PC-3 (cell line): ENCODE results near the gene CORT. TPM values are rescaled to one million over a fixed set of nuclear protein-coding genes. Genes with fewer than 3 reads are reported as not detected.

ENCODE experiments used
- ATAC-seq: fragments of 200-7000 bp; cut with Tn5 transposase; 2 replicates; pipeline ENCODE4 v1.9.1; 2020; ENCODE audit warnings: mild to moderate bottlenecking, moderate library complexity
- BruUV-seq: library from RNA; stranded (reverse); fragments of 400-500 nt; replicated peaks from 2 replicates; lab custom pipeline; 2021; lab: Mats Ljungman, UMichigan
- CTCF ChIA-PET: fragments of 300-600 bp; sonication (Branson Sonifier 250); formaldehyde crosslinking; loops from one replicate; lab custom pipeline; 2022; ENCODE audit warnings: antibody characterized with exemption; lab: Charles Lee
- POLR2A ChIA-PET: fragments of 300-600 bp; sonication (Branson Sonifier 250); formaldehyde crosslinking; loops from one replicate; lab custom pipeline; 2022; ENCODE audit warnings: antibody characterized with exemption; ENCODE audit not compliant: unreplicated experiment; lab: Charles Lee
- DNase-seq: peaks from one replicate; pipeline ENCODE4 v3.0.0-alpha.2; 2015
- H2AFZ ChIP-seq: fragments of 300-600 bp; sonication (generic); 2 replicates; pipeline ENCODE4 v1.6.0; 2016; ENCODE audit warnings: antibody characterized with exemption, low read length
- H3F3A ChIP-seq: fragments of 300-600 bp; sonication (generic); one replicate; pipeline ENCODE4 v1.6.0; 2017; ENCODE audit warnings: antibody characterized with exemption, low read length, control low read depth, mild to moderate bottlenecking; ENCODE audit not compliant: unreplicated experiment
- H3K27ac ChIP-seq: fragments of 300-600 bp; sonication (generic); 2 replicates; pipeline ENCODE4 v1.5.1; 2016; ENCODE audit warnings: mild to moderate bottlenecking, low read length
- H3K27me3 ChIP-seq: fragments of 300-600 bp; sonication (generic); 2 replicates; pipeline ENCODE4 v1.6.1; 2016; ENCODE audit warnings: low read length, mixed read lengths
- H3K36me3 ChIP-seq: fragments of 300-600 bp; sonication (generic); 2 replicates; pipeline ENCODE4 v1.6.1; 2016; ENCODE audit warnings: low read depth, mixed run types, low read length, mixed read lengths
- H3K4me1 ChIP-seq: fragments of 300-600 bp; sonication (generic); 2 replicates; pipeline ENCODE4 v1.5.1; 2016; ENCODE audit warnings: low read length; ENCODE audit not compliant: insufficient read depth
- H3K4me2 ChIP-seq: fragments of 300-600 bp; sonication (generic); 2 replicates; pipeline ENCODE4 v1.6.0; 2016; ENCODE audit warnings: low read length
- H3K4me3 ChIP-seq: fragments of 300-600 bp; sonication (generic); 2 replicates; pipeline ENCODE4 v1.5.1; 2016; ENCODE audit warnings: mild to moderate bottlenecking, low read length, mixed read lengths
- H3K79me2 ChIP-seq: fragments of 300-600 bp; sonication (generic); 2 replicates; pipeline ENCODE4 v1.6.1; 2017; ENCODE audit warnings: low read length, mixed read lengths
- H3K9ac ChIP-seq: fragments of 300-600 bp; sonication (generic); 2 replicates; pipeline ENCODE4 v1.6.0; 2016; ENCODE audit warnings: mild to moderate bottlenecking, low read length
- H3K9me2 ChIP-seq: fragments of 300-600 bp; sonication (generic); replicated peaks from 2 replicates; pipeline ENCODE4 v1.6.1; 2016; ENCODE audit warnings: mixed run types, low read length, mixed read lengths
- H3K9me3 ChIP-seq: fragments of 300-600 bp; sonication (generic); 2 replicates; pipeline ENCODE4 v1.6.1; 2016; ENCODE audit warnings: low read length, mixed read lengths
- H4K20me1 ChIP-seq: fragments of 300-600 bp; sonication (generic); 2 replicates; pipeline ENCODE4 v1.6.1; 2016; ENCODE audit warnings: low read length, mixed read lengths
- CTCF ChIP-seq: fragments of 300-600 bp; sonication (generic); conservative IDR thresholded peaks from 2 replicates; pipeline ENCODE4 v1.5.1; 2017; ENCODE audit warnings: antibody characterized with exemption, low read depth, mild to moderate bottlenecking, low read length
- EZH2 ChIP-seq: fragments of 300-600 bp; sonication (generic); IDR thresholded peaks from one replicate; pipeline ENCODE4 v1.6.1; 2017; ENCODE audit warnings: antibody characterized with exemption, mild to moderate bottlenecking, low read length; ENCODE audit not compliant: unreplicated experiment
- EZH2phosphoT487 ChIP-seq: fragments of 300-600 bp; sonication (generic); IDR thresholded peaks from 2 replicates; pipeline ENCODE4 v1.6.1; 2018; ENCODE audit warnings: mild to moderate bottlenecking, antibody characterized with exemption, low read length, borderline replicate concordance
- intact Hi-C: fragments of 100-400 bp; cut with micrococcal nuclease; formaldehyde crosslinking; loops from 2 replicates; pipeline ENCODE4 v1.9.0; 2023
- total RNA-seq: library from RNA; depleted of rRNA; stranded (reverse); fragments of >200 nt; gene quantifications from 2 replicates; pipeline ENCODE4 v1.2.3, GENCODE V29; 2014

The CORT gene
- total RNA-seq, 1 experiment from 2014 or later: not detected

GRCh38 chr1:10430216-10431069, 19.4 kb upstream of the CORT start, which contains the start of gene CENPS:
Gene CENPS, plus strand, starts transcription at chr1:10430433. Its CDS starts 85 bp downstream, at chr1:10430518.
- ChIA-PET POLR2A (interaction anchor here (0.6 kb wide), 1 partner anchor 18 kb away, joined by 3 read pairs; no protein-coding TSS in a partner anchor), CTCF (interaction anchor here (0.7 to 1.9 kb wide), 2 partner anchors 43 to 170 kb away, joined by 4 to 7 read pairs; no protein-coding TSS in a partner anchor)
- Histone ChIP-seq H3K4me1 (peaks cover 8% of the 10 kb centered on the region; the same call in 1 of the 2 replicates), H3F3A (no peaks in the 10 kb centered on the region), H2AFZ (peak within 1 kb of the TSS; percentile 98), H3K9ac (peak within 1 kb of the TSS; percentile 88), H3K27me3 (no peaks in the 10 kb centered on the region), H3K79me2 (peaks cover 16% of the 10 kb centered on the region), H3K36me3 (no peaks in the 10 kb centered on the region), H3K9me2 (no peaks in the 10 kb centered on the region), H3K9me3 (no peaks in the 10 kb centered on the region), H3K4me2 (peak within 1 kb of the TSS; percentile 98), H4K20me1 (no peaks in the 10 kb centered on the region), H3K27ac (peak within 1 kb of the TSS; percentile 71), H3K4me3 (peak within 1 kb of the TSS; percentile 85)
- ATAC-seq: peak; percentile 87
- intact Hi-C loops: loop anchor here (1.0 kb wide), 2 partner anchors 42 to 64 kb away; partner anchors contain the start of gene DFFA
- peak; percentile 88 for DNase-seq
- no TSS peak for BruUV-seq
- TF ChIP-seq CTCF: peak; percentile 90
- no peak for TF ChIP-seq EZH2

- peak; percentile 15 for DNase-seq
- Histone ChIP-seq H3K27me3 (no peaks in the 10 kb centered on the region), H3F3A (no peaks in the 10 kb centered on the region), H2AFZ (peak overlapping the region; percentile 98), H3K4me1 (peaks cover 8% of the 10 kb centered on the region; the same call in 1 of the 2 replicates), H3K4me2 (peak overlapping the region; percentile 98), H3K9me3 (no peaks in the 10 kb centered on the region), H3K79me2 (peaks cover 16% of the 10 kb centered on the region), H4K20me1 (no peaks in the 10 kb centered on the region), H3K36me3 (no peaks in the 10 kb centered on the region), H3K9ac (peak overlapping the region; percentile 88), H3K4me3 (peak overlapping the region; percentile 85), H3K27ac (peak overlapping the region; percentile 71; the same call in 1 of the 2 replicates), H3K9me2 (no peaks in the 10 kb centered on the region)
- intact Hi-C loops: no loop called here
- TSS peak; percentile 91 for BruUV-seq
- CTCF ChIA-PET: interaction anchor here (1.9 kb wide), 1 partner anchor 44 kb away, joined by 7 read pairs; no protein-coding TSS in a partner anchor
- TF ChIP-seq CTCF: no peak
- TF ChIP-seq EZH2phosphoT487: no peak
- TF ChIP-seq EZH2: no peak
- POLR2A ChIA-PET: interaction anchor here (0.6 kb wide), 1 partner anchor 17 kb away, joined by 3 read pairs; no protein-coding TSS in a partner anchor
- ATAC-seq: peak; percentile 11
These were observed 18.6 kb upstream of the CORT start for GRCh38 chr1:10431070-10431730.
